H1 (cell line): ENCODE measurements around the gene SYK. TPM values are rescaled to one million over a fixed set of nuclear protein-coding genes. Genes with fewer than 3 reads are reported as not detected.

Experiments used
- ASH2L ChIP-seq: fragments of 200-600, 300-600 bp; sonication (generic); IDR thresholded peaks from one replicate; pipeline ENCODE4 v1.7.1; 2017; ENCODE audit warnings: low read length
- CHD2 ChIP-seq: IDR thresholded peaks from 2 replicates; pipeline ENCODE4 v1.6.1; 2012; ENCODE audit warnings: low read length, improper control_type of control experiment
- KDM5A ChIP-seq: fragments of 200-600 bp; IDR thresholded peaks from 2 replicates; pipeline ENCODE4 v1.7.1; 2012; ENCODE audit warnings: mild to moderate bottlenecking, low read length, inconsistent platforms, mixed read lengths
- polyA plus RNA-seq, 7 experiments: library from polyadenylated mRNA; depleted of rRNA in 3 of 7; stranded (reverse) in 5 of 7; unstranded in 2 of 7; fragments of >200 nt in 5 of 7; fragments of 200-250 nt in 2 of 7; gene quantifications; 1 replicate in 5 of 7; 2 replicates in 1 of 7; 4 replicates in 1 of 7; pipeline versions ENCODE4 v1.2.1 to v1.2.3, GENCODE V29; 2011 to 2013; ENCODE audit warnings: missing spikeins in 2 of 7, mixed read lengths in 2 of 7
- total RNA-seq: library from RNA; stranded (reverse); fragmentation: NEBNext Ultra II Directional; extraction: Animal tissue kit (Norgen Biotek cat#: 25700); gene quantifications from 2 replicates; pipeline ENCODE4 v1.2.1, GENCODE V29; 2021

The SYK gene
- total and polyA plus RNA-seq, 2 of the 8 experiments (the other 6 are each of a cell fraction or from before 2014, with no cell fraction given) = 1.5 to 4.4 TPM

DNA sequence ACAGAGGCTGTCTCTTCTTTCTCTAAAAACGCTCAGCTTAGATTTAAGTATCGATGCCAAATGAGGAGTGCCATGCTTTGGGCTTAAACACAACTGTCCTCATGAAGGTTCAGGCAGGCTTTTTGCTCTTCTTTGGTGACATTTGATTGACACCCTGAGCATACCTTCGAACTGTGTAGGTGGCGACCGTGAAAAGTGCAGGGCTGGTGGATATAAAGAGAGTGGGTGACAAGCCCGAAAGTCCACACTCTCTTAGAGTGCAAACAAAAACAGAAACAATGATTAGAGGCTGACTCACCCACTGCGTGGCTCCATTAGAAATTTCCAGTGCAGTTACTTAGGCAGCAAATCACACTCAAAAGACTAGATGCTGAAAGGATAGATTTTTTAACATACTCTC, 141.7 kb downstream of the SYK start (continued):
- TF ChIP-seq KDM5A = no peak
- TF ChIP-seq CHD2 = no peak
- no peak for TF ChIP-seq ASH2L
